H1 (cell line): ENCODE results near the gene TEN1. TPM values are rescaled to one million over a fixed set of nuclear protein-coding genes. Genes with fewer than 3 reads are reported as not detected.

Source experiments
- CTCF ChIA-PET: fragments of 300-600 bp; sonication (Branson Sonifier 250); formaldehyde crosslinking; loops from one replicate; lab custom pipeline; 2021; ENCODE audit not compliant: partially characterized antibody; lab: Charles Lee
- POLR2A ChIA-PET: fragments of 300-600 bp; sonication (Branson Sonifier 250); formaldehyde crosslinking; loops from one replicate; lab custom pipeline; 2021; ENCODE audit warnings: inconsistent platforms; ENCODE audit not compliant: partially characterized antibody; lab: Charles Lee
- DNase-seq, 2 experiments: peaks; one replicate each; pipeline versions ENCODE4 v3.0.0 to v3.0.0-alpha.2; 2010 to 2022; ENCODE audit warnings: low spot score in 2 of 2, low read depth in 1 of 2, mixed read lengths in 1 of 2
- FAIRE-seq: peaks from 2 replicates; lab custom pipeline; 2011; peaks lifted over from hg19 to GRCh38; lab: Jason Lieb, UNC
- H2AFZ ChIP-seq: 2 replicates; pipeline ENCODE4 v1.8.1; 2012; ENCODE audit warnings: low read length, inconsistent platforms
- H2AK5ac ChIP-seq: 2 replicates; pipeline ENCODE4 v1.6.1; 2013; ENCODE audit warnings: low read depth, low read length
- H2BK120ac ChIP-seq: replicated peaks from 2 replicates; pipeline ENCODE3; 2013; ENCODE audit warnings: low read depth, low read length, inconsistent platforms
- H2BK12ac ChIP-seq: 2 replicates; pipeline ENCODE4 v1.6.1; 2013; ENCODE audit warnings: low read depth, low read length
- H2BK15ac ChIP-seq: 2 replicates; pipeline ENCODE4 v1.6.1; 2013; ENCODE audit warnings: low read length
- H2BK20ac ChIP-seq: 2 replicates; pipeline ENCODE4 v1.6.1; 2013; ENCODE audit warnings: low read length
- H2BK5ac ChIP-seq: 2 replicates; pipeline ENCODE4 v1.6.1; 2013; ENCODE audit warnings: low read depth, low read length
- H3K14ac ChIP-seq: 2 replicates; pipeline ENCODE4 v1.6.1; 2013; ENCODE audit warnings: inconsistent platforms; ENCODE audit not compliant: insufficient read length
- H3K18ac ChIP-seq: 2 replicates; pipeline ENCODE4 v1.6.1; 2013; ENCODE audit warnings: low read length; ENCODE audit errors: extremely low read depth
- H3K23ac ChIP-seq: 2 replicates; pipeline ENCODE4 v1.6.1; 2013; ENCODE audit warnings: inconsistent platforms; ENCODE audit not compliant: insufficient read length
- H3K23me2 ChIP-seq: 2 replicates; pipeline ENCODE4 v1.6.1; 2013; ENCODE audit warnings: low read depth, low read length
- H3K27ac ChIP-seq: 2 replicates; pipeline ENCODE4 v1.6.1; 2011; ENCODE audit warnings: low read depth, low read length, inconsistent platforms
- H3K27me3 ChIP-seq, 4 experiments: replicated peaks in 1 of 4; 1 replicate in 1 of 4; 2 replicates in 3 of 4; pipeline versions ENCODE4 v1.6.1 to v1.8.1; 2011 to 2013; ENCODE audit warnings: low read length in 3 of 4, mild to moderate bottlenecking in 3 of 4, inconsistent platforms in 2 of 4, mixed read lengths in 2 of 4, moderate library complexity in 1 of 4; ENCODE audit not compliant: control insufficient read depth in 3 of 4, insufficient read depth in 3 of 4; ENCODE audit errors: extremely low read depth in 1 of 4
- H3K36me3 ChIP-seq, 4 experiments: 2 replicates each; pipeline versions ENCODE4 v1.6.1 to v1.8.1; 2011 to 2013; ENCODE audit warnings: mild to moderate bottlenecking in 4 of 4, low read length in 3 of 4, moderate library complexity in 2 of 4, control low read depth in 1 of 4, inconsistent platforms in 1 of 4; ENCODE audit not compliant: insufficient read depth in 4 of 4, control insufficient read depth in 2 of 4
- H3K4ac ChIP-seq: replicated peaks from 2 replicates; pipeline ENCODE3; 2013; ENCODE audit warnings: low read length, low read depth, mixed read lengths, inconsistent platforms; ENCODE audit not compliant: insufficient read length
- H3K4me1 ChIP-seq, 4 experiments: replicated peaks in 1 of 4; 1 replicate in 1 of 4; 2 replicates in 3 of 4; pipeline versions ENCODE4 v1.6.1 to v1.8.1; 2011 to 2013; ENCODE audit warnings: low read length in 3 of 4, inconsistent platforms in 2 of 4, mixed read lengths in 1 of 4; ENCODE audit not compliant: insufficient read depth in 4 of 4, control insufficient read depth in 3 of 4
- H3K4me2 ChIP-seq, 2 experiments: 2 replicates each; pipeline versions ENCODE4 v1.6.1 to v1.8.1; 2011 to 2013; ENCODE audit warnings: low read depth in 2 of 2, low read length in 2 of 2, control low read depth in 1 of 2, inconsistent platforms in 1 of 2, mild to moderate bottlenecking in 1 of 2; ENCODE audit not compliant: insufficient read depth in 1 of 2
- H3K4me3 ChIP-seq, 4 experiments: fragments of 200-600, 300-600 bp in 1 of 4; sonication (generic), shearing (Covaris generic), sonication (Bioruptor Twin) in 1 of 4; 2 replicates each; pipeline versions ENCODE4 v1.5.1 to v1.8.1; 2011 to 2016; ENCODE audit warnings: low read length in 4 of 4, low read depth in 3 of 4, control low read depth in 2 of 4, inconsistent platforms in 2 of 4, mild to moderate bottlenecking in 2 of 4, mixed read lengths in 1 of 4, moderate library complexity in 1 of 4; ENCODE audit not compliant: insufficient read depth in 2 of 4; ENCODE audit errors: extremely low read depth in 1 of 4
- H3K56ac ChIP-seq: replicated peaks from 2 replicates; pipeline ENCODE3; 2013; ENCODE audit warnings: low read depth, mild to moderate bottlenecking, mixed read lengths, low read length, inconsistent platforms; ENCODE audit not compliant: insufficient read length
- H3K79me1 ChIP-seq: 2 replicates; pipeline ENCODE4 v1.6.1; 2013; ENCODE audit warnings: low read depth, low read length, control low read depth
- H3K79me2 ChIP-seq, 2 experiments: 2 replicates each; pipeline versions ENCODE4 v1.6.1 to v1.8.1; 2012 to 2013; ENCODE audit warnings: low read length in 2 of 2, mild to moderate bottlenecking in 2 of 2, inconsistent platforms in 1 of 2; ENCODE audit not compliant: insufficient read depth in 2 of 2, control insufficient read depth in 1 of 2
- H3K9ac ChIP-seq, 4 experiments: replicated peaks in 1 of 4; 1 replicate in 1 of 4; 2 replicates in 3 of 4; pipeline versions ENCODE4 v1.6.1 to v1.8.1; 2011 to 2013; ENCODE audit warnings: low read depth in 3 of 4, low read length in 3 of 4, control low read depth in 2 of 4, mild to moderate bottlenecking in 2 of 4, moderate library complexity in 2 of 4, inconsistent platforms in 1 of 4; ENCODE audit errors: extremely low read depth in 1 of 4
- H3K9me3 ChIP-seq, 2 experiments: 2 replicates each; pipeline versions ENCODE4 v1.6.1 to v1.8.1; 2012 to 2013; ENCODE audit warnings: mild to moderate bottlenecking in 2 of 2, moderate library complexity in 2 of 2, control low read depth in 1 of 2, inconsistent platforms in 1 of 2, low read depth in 1 of 2, low read length in 1 of 2, mixed read lengths in 1 of 2; ENCODE audit not compliant: insufficient read depth in 2 of 2
- H4K20me1 ChIP-seq, 2 experiments: replicated peaks in 1 of 2; 2 replicates each; pipeline versions ENCODE3 to v1.8.1; 2011 to 2013; ENCODE audit warnings: inconsistent platforms in 2 of 2, low read length in 2 of 2, mild to moderate bottlenecking in 1 of 2; ENCODE audit not compliant: insufficient read depth in 2 of 2, control insufficient read depth in 1 of 2
- H4K5ac ChIP-seq: 2 replicates; pipeline ENCODE4 v1.6.1; 2013; ENCODE audit warnings: low read length, low read depth, mixed read lengths, inconsistent platforms; ENCODE audit not compliant: insufficient read length
- H4K8ac ChIP-seq: 2 replicates; pipeline ENCODE4 v1.8.0; 2013; ENCODE audit warnings: mild to moderate bottlenecking, moderate library complexity, low read length, inconsistent platforms; ENCODE audit not compliant: insufficient read depth; ENCODE audit errors: extremely low read depth
- H4K91ac ChIP-seq: replicated peaks from 2 replicates; pipeline ENCODE3; 2013; ENCODE audit warnings: low read length, mixed read lengths, inconsistent platforms; ENCODE audit not compliant: insufficient read length
- ASH2L ChIP-seq: fragments of 200-600, 300-600 bp; sonication (generic); IDR thresholded peaks from one replicate; pipeline ENCODE4 v1.7.1; 2017; ENCODE audit warnings: low read length
- BCL11A ChIP-seq, 2 experiments: IDR thresholded peaks; one replicate each; pipeline ENCODE4 v1.6.1; 2011; ENCODE audit warnings: low read depth in 2 of 2, low read length in 2 of 2, mild to moderate bottlenecking in 2 of 2
- CREB1 ChIP-seq: IDR thresholded peaks from 2 replicates; pipeline ENCODE4 v1.6.1; 2012; ENCODE audit warnings: inconsistent platforms
- CTBP2 ChIP-seq: IDR thresholded peaks from 2 replicates; pipeline ENCODE4 v1.7.0; 2011; ENCODE audit warnings: borderline replicate concordance, mild to moderate bottlenecking, moderate library complexity, mixed read lengths, low read length; ENCODE audit not compliant: insufficient read depth, insufficient read length
- GABPA ChIP-seq: IDR thresholded peaks from 2 replicates; pipeline ENCODE4 v1.6.1; 2011; ENCODE audit warnings: mild to moderate bottlenecking, low read length, moderate library complexity, borderline replicate concordance; ENCODE audit not compliant: insufficient read depth
- KDM1A ChIP-seq: fragments of 200-600, 300-600 bp; sonication (generic); IDR thresholded peaks from 2 replicates; pipeline ENCODE4 v1.7.1; 2016; ENCODE audit warnings: mild to moderate bottlenecking, low read length, borderline replicate concordance
- RAD21 ChIP-seq, 2 experiments: IDR thresholded peaks in 1 of 2; conservative IDR thresholded peaks in 1 of 2; 2 replicates each; pipeline ENCODE4 v1.6.1; 2011; ENCODE audit warnings: low read depth in 2 of 2, low read length in 2 of 2, improper control_type of control experiment in 1 of 2, inconsistent platforms in 1 of 2, mild to moderate bottlenecking in 1 of 2, moderate library complexity in 1 of 2
- SP4 ChIP-seq: IDR thresholded peaks from 2 replicates; pipeline ENCODE4 v1.6.1; 2012; ENCODE audit warnings: low read length, inconsistent platforms
- TCF12 ChIP-seq: IDR thresholded peaks from 2 replicates; pipeline ENCODE4 v1.6.1; 2011; ENCODE audit warnings: low read depth, mild to moderate bottlenecking, low read length
- WGBS, 2 experiments: shearing (Covaris generic) in 1 of 2; methylation state at CpG; one replicate each; pipeline versions ENCODE4 v1.1.6 to v1.1.7; 2013 to 2015; ENCODE audit warnings: low lambda C conversion rate in 2 of 2, mixed read lengths in 2 of 2, inconsistent platforms in 1 of 2, low coverage in 1 of 2, missing lambda C conversion rate in 1 of 2; ENCODE audit not compliant: insufficient replicate concordance in 2 of 2, insufficient coverage in 1 of 2, insufficient read length in 1 of 2; ENCODE audit errors: extremely low coverage in 1 of 2, missing lambda C conversion rate in 1 of 2; 5-methylcytosine and 5-hydroxymethylcytosine counted together
- polyA plus RNA-seq, 7 experiments: library from polyadenylated mRNA; depleted of rRNA in 3 of 7; stranded (reverse) in 5 of 7; unstranded in 2 of 7; fragments of >200 nt in 5 of 7; fragments of 200-250 nt in 2 of 7; gene quantifications; 1 replicate in 5 of 7; 2 replicates in 1 of 7; 4 replicates in 1 of 7; pipeline versions ENCODE4 v1.2.1 to v1.2.3, GENCODE V29; 2011 to 2013; ENCODE audit warnings: missing spikeins in 2 of 7, mixed read lengths in 2 of 7
- total RNA-seq: library from RNA; stranded (reverse); fragmentation: NEBNext Ultra II Directional; extraction: Animal tissue kit (Norgen Biotek cat#: 25700); gene quantifications from 2 replicates; pipeline ENCODE4 v1.2.1, GENCODE V29; 2021
- TF ChIP-seq, protein P1 (sequence below): IDR thresholded peaks from 2 replicates; pipeline ENCODE4 v1.6.1; 2012; ENCODE audit warnings: inconsistent platforms

Gene TEN1
- total and polyA plus RNA-seq, 2 of the 8 experiments (the other 6 are each of a cell fraction or from before 2014, with no cell fraction given), result 15.9 to 18.7 TPM

DNA sequence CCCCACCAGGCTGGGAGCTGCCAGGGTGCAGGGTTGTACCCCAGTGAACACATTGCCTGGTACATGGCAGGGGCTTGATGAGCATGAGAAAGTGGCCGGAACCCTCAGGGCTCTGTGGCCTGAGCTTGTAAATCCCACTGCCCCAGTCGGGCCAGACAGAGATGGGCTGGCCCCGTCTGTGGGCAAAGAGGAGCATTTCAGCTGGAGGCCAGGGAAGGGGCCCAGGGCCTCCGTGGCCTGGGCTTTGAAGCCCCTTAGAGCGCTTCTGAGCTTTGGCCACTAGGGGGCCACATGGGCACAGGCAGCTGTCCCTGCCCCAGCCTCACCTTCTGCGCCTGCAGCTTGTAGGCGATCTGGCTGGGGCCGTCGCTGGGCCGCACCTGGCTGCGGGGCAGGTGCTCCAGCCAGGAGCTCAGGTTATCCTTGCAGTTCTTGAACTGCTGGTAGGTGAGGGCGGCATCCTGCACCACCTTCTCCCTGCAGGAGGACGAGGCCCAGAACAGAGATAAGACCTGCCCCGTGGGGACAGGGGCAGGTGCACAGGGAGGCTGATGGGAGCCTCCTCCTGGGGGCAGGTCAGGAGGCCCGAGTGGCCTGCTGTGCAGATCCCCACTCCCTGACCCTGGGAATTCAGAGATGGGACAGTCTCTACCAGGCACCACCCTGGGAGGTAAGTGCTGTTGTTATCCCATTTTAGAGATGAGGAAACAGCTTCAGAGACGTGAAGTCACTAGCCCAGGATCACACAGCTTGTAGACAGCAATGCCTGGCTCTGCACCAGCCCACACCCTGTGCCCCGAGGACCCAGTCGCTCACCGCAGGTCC, 35.3 kb downstream of the TEN1 start:
- Histone ChIP-seq H4K91ac (peak overlapping the region; percentile 85), H3K4me3 (no peak overlapping the region), H3K18ac (peak overlapping the region; percentile 78), H3K4ac (no peak overlapping the region), H2BK20ac (no peak overlapping the region; the same call in 1 of the 2 replicates), H2BK5ac (no peak overlapping the region), H4K5ac (no peak overlapping the region), H3K9ac (no peak overlapping the region), H2BK15ac (no peak overlapping the region), H3K23ac (no peak overlapping the region), H4K8ac (peak overlapping the region; percentile 83; the same call in 1 of the 2 replicates), H3K79me2 (no peaks in the 10 kb centered on the region), H3K36me3 (no peaks in the 10 kb centered on the region), H2BK120ac (peak overlapping the region; percentile 15), H3K14ac (no peak overlapping the region), H3K27ac (no peak overlapping the region), H2AFZ (no peak overlapping the region; the same call in 1 of the 2 replicates), H3K56ac (no peak overlapping the region), H3K4me2 (no peak overlapping the region), H2BK12ac (peak overlapping the region; percentile 33; the same call in 1 of the 2 replicates), H4K20me1 (no peaks in the 10 kb centered on the region), H3K23me2 (no peaks in the 10 kb centered on the region), H2AK5ac (no peak overlapping the region), H3K4me1 (peaks cover 0 to 2% (median under 1%) of the 10 kb centered on the region in 4 experiments; a peak in 3 of 7 replicates), H3K9me3 (no peaks in the 10 kb centered on the region; a peak in 1 of 4 replicates), H3K79me1 (no peaks in the 10 kb centered on the region), H3K27me3 (no peaks in the 10 kb centered on the region; a peak in 1 of 7 replicates)
- DNase-seq, result peak; percentile 83 to 89
- CTCF ChIA-PET, result interaction anchor here (0.6 to 32.0 kb wide), 53 partner anchors 8 to 616 kb away, joined by 3 to 885 read pairs (median 4); partner anchors contain the start of genes CDK3, EVPL, MRPL38 and TRIM47
- 48% methylated on average over 14 of the region's 19 CpGs; no CpG with 5 or more reads in 1 of the 2 experiments for WGBS, 2 experiments
- FAIRE-seq, result no peak
- POLR2A ChIA-PET, result interaction anchor here (0.6 to 2.0 kb wide), 10 partner anchors 9 to 718 kb away, joined by 3 to 9 read pairs (median 4); partner anchors contain the start of genes MRPL38 and ZACN
- TF ChIP-seq, protein P1, sequence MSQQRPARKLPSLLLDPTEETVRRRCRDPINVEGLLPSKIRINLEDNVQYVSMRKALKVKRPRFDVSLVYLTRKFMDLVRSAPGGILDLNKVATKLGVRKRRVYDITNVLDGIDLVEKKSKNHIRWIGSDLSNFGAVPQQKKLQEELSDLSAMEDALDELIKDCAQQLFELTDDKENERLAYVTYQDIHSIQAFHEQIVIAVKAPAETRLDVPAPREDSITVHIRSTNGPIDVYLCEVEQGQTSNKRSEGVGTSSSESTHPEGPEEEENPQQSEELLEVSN, result peak; percentile 58; the same call in 1 of the 2 replicates
- TF ChIP-seq CTBP2 (no peak), GABPA (peak; percentile 82; the same call in 1 of the 2 replicates), CREB1 (no peak), KDM1A (peak; percentile 9; the same call in 1 of the 2 replicates), SP4 (peak; percentile 69; the same call in 1 of the 2 replicates), BCL11A (IDR thresholded peaks at IDR 0.05; ENCODE audit: low read depth in 2 of 2, low read length in 2 of 2) (no peak), RAD21 (IDR thresholded peaks at IDR 0.05 in 1 of 2, conservative IDR thresholded peaks at IDR 0.05 in 1 of 2; ENCODE audit: low read depth in 2 of 2, low read length in 2 of 2) (peak; percentile 93 to 97), ASH2L (peak; percentile 31), TCF12 (peak; percentile 83; the same call in 1 of the 2 replicates)
